ENCODE measurements around the gene TFDP2. TPM values are rescaled to one million over a fixed set of nuclear protein-coding genes. Genes with fewer than 3 reads are reported as not detected.

TFDP2 gene
- total RNA-seq, 1 experiment from 2014 or later = 55.4 TPM

DNA sequence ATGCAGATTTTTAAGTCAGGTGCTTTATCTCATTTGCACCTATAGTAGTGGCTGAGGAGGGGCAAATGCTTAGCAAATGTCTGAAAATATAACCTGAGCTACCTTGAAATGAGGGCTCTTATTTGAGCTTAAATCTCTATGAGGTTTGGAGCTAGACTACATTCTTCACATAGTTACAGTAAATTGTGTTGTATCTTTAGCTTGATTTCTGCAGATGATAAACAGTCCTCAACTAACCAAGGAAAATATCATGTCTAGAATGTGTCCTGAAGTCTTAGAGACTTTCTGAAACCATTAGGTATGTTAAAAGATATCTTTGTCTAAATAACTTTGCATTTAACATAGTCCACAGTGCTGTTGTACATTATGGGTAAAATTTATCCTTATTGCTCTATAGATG lies 145.3 kb downstream of the TFDP2 start:
- H3K27ac ChIP-seq (ENCODE audit: low read depth, low read length) = no peak overlapping the region
- ChIA-PET CTCF (no interaction called here), POLR2A (no interaction called here), RAD21 (ENCODE audit: low non-redundant PET in 1 of 2, low total read pairs in 2 of 2, uncharacterized antibody in 2 of 2, unreplicated experiment in 2 of 2) (no interaction called here)
- no peak overlapping the region for H3K9ac ChIP-seq (ENCODE audit: low read length)
- intact Hi-C loops (cut with micrococcal nuclease) = no loop called here
- no peaks in the 10 kb centered on the region for H3K9me2 ChIP-seq (ENCODE audit: insufficient read depth)
- TF ChIP-seq SIN3A (IDR thresholded peaks at IDR 0.05; ENCODE audit: low read depth) = no peak
- TF ChIP-seq ELF1 (IDR thresholded peaks at IDR 0.05; ENCODE audit: borderline replicate concordance, low read depth) = no peak
- no peak for TF ChIP-seq TCF7L2 (IDR thresholded peaks at IDR 0.05; ENCODE audit: borderline replicate concordance, extremely low read depth, insufficient read depth, insufficient read length)
- no peak for TF ChIP-seq JUND (IDR thresholded peaks at IDR 0.05)
- TF ChIP-seq EGR1 (IDR thresholded peaks at IDR 0.05; ENCODE audit: low read depth) = no peak
- TF ChIP-seq, protein P1, sequence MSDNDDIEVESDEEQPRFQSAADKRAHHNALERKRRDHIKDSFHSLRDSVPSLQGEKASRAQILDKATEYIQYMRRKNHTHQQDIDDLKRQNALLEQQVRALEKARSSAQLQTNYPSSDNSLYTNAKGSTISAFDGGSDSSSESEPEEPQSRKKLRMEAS (IDR thresholded peaks at IDR 0.05) = no peak
- TF ChIP-seq ZFX (IDR thresholded peaks at IDR 0.05) = no peak
- no peak for TF ChIP-seq CBX3 (IDR thresholded peaks at IDR 0.05; ENCODE audit: low read depth)
- TF ChIP-seq POLR2A (IDR thresholded peaks at IDR 0.05; ENCODE audit: borderline replicate concordance, extremely low read depth, insufficient read depth, insufficient read length) = no peak
- no peak for TF ChIP-seq SP1 (IDR thresholded peaks at IDR 0.05; ENCODE audit: low read depth)
- TF ChIP-seq, protein P2, sequence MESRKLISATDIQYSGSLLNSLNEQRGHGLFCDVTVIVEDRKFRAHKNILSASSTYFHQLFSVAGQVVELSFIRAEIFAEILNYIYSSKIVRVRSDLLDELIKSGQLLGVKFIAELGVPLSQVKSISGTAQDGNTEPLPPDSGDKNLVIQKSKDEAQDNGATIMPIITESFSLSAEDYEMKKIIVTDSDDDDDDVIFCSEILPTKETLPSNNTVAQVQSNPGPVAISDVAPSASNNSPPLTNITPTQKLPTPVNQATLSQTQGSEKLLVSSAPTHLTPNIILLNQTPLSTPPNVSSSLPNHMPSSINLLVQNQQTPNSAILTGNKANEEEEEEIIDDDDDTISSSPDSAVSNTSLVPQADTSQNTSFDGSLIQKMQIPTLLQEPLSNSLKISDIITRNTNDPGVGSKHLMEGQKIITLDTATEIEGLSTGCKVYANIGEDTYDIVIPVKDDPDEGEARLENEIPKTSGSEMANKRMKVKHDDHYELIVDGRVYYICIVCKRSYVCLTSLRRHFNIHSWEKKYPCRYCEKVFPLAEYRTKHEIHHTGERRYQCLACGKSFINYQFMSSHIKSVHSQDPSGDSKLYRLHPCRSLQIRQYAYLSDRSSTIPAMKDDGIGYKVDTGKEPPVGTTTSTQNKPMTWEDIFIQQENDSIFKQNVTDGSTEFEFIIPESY (IDR thresholded peaks at IDR 0.05; ENCODE audit: extremely low read depth, insufficient replicate concordance, low read length) = no peak
- TF ChIP-seq, protein P3, sequence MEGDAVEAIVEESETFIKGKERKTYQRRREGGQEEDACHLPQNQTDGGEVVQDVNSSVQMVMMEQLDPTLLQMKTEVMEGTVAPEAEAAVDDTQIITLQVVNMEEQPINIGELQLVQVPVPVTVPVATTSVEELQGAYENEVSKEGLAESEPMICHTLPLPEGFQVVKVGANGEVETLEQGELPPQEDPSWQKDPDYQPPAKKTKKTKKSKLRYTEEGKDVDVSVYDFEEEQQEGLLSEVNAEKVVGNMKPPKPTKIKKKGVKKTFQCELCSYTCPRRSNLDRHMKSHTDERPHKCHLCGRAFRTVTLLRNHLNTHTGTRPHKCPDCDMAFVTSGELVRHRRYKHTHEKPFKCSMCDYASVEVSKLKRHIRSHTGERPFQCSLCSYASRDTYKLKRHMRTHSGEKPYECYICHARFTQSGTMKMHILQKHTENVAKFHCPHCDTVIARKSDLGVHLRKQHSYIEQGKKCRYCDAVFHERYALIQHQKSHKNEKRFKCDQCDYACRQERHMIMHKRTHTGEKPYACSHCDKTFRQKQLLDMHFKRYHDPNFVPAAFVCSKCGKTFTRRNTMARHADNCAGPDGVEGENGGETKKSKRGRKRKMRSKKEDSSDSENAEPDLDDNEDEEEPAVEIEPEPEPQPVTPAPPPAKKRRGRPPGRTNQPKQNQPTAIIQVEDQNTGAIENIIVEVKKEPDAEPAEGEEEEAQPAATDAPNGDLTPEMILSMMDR (IDR thresholded peaks at IDR 0.05 in 2 of 3, conservative IDR thresholded peaks at IDR 0.05 in 1 of 3; ENCODE audit: borderline replicate concordance in 1 of 3, insufficient read depth in 1 of 3, low read depth in 2 of 3, low read length in 2 of 3) = no peak
- TF ChIP-seq CEBPB (IDR thresholded peaks at IDR 0.05; ENCODE audit: low read depth) = no peak
- TF ChIP-seq, protein P4, sequence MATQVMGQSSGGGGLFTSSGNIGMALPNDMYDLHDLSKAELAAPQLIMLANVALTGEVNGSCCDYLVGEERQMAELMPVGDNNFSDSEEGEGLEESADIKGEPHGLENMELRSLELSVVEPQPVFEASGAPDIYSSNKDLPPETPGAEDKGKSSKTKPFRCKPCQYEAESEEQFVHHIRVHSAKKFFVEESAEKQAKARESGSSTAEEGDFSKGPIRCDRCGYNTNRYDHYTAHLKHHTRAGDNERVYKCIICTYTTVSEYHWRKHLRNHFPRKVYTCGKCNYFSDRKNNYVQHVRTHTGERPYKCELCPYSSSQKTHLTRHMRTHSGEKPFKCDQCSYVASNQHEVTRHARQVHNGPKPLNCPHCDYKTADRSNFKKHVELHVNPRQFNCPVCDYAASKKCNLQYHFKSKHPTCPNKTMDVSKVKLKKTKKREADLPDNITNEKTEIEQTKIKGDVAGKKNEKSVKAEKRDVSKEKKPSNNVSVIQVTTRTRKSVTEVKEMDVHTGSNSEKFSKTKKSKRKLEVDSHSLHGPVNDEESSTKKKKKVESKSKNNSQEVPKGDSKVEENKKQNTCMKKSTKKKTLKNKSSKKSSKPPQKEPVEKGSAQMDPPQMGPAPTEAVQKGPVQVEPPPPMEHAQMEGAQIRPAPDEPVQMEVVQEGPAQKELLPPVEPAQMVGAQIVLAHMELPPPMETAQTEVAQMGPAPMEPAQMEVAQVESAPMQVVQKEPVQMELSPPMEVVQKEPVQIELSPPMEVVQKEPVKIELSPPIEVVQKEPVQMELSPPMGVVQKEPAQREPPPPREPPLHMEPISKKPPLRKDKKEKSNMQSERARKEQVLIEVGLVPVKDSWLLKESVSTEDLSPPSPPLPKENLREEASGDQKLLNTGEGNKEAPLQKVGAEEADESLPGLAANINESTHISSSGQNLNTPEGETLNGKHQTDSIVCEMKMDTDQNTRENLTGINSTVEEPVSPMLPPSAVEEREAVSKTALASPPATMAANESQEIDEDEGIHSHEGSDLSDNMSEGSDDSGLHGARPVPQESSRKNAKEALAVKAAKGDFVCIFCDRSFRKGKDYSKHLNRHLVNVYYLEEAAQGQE (IDR thresholded peaks at IDR 0.05; ENCODE audit: low read depth) = no peak
- no peak for TF ChIP-seq POLR2AphosphoS5 (IDR thresholded peaks at IDR 0.05; ENCODE audit: low read depth, low read length)
- DNase-seq (ENCODE audit: low read depth, low spot score) (no peak), ATAC-seq (no peak)
- H3K27me3 ChIP-seq (ENCODE audit: insufficient read depth, low read length) = no peaks in the 10 kb centered on the region
- BruUV-seq (replicated peaks) = no TSS peak
- no peaks in the 10 kb centered on the region for H3K36me3 ChIP-seq (ENCODE audit: control insufficient read depth in 1 of 2, insufficient read depth in 2 of 2, low read length in 2 of 2)
- H3K4me3 ChIP-seq (replicated peaks in 1 of 2; ENCODE audit: low read depth in 1 of 2, low read length in 2 of 2) = no peak overlapping the region
- no peaks in the 10 kb centered on the region for H4K20me1 ChIP-seq (ENCODE audit: insufficient read depth)
- H2AFZ ChIP-seq (ENCODE audit: low read depth, low read length, poor library complexity, severe bottlenecking) = no peak overlapping the region
- H3K4me2 ChIP-seq (ENCODE audit: low read length) = no peak overlapping the region
- H3K79me2 ChIP-seq (ENCODE audit: insufficient read depth, low read length) = no peaks in the 10 kb centered on the region
- peaks cover 7 to 14% of the 10 kb centered on the region in 2 experiments; a peak in 3 of 4 replicates for H3K4me1 ChIP-seq (ENCODE audit: control insufficient read depth in 1 of 2, insufficient read depth in 2 of 2, low read length in 2 of 2)
- H3K9me3 ChIP-seq (ENCODE audit: control insufficient read depth in 1 of 2, insufficient read depth in 1 of 2, low read depth in 1 of 2, low read length in 2 of 2) = no peaks in the 10 kb centered on the region

Measured in HCT116 (cell line).